GM18526 (cell line): ENCODE measurements around the gene MED10.

Experiments used
- POLR2A ChIP-seq: IDR thresholded peaks from 3 replicates; pipeline ENCODE4 v1.6.1; 2011; ENCODE audit not compliant: insufficient read length; ENCODE audit errors: extremely low read depth

The MED10 gene

DNA sequence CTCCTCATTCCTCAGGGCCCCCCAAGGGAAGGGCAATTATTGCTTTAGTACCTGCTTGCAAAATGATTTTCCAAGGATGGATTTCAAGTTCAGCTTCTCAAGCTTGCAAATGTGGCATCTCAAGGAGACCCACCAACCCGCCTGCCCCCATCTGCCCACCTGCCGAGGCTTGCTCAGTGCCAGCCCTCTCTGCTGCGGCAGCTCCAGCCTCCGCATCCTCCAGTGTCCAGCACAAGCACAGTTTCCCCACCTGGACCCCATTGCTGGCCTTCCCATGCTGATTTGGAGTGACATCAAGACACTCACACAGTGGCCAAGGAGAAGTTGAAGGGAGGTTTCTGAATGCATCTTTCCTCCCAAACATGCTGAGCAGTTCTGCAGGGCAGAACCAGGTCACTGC lies 31.2 kb downstream of the MED10 start:
- no peak for TF ChIP-seq POLR2A

DNA sequence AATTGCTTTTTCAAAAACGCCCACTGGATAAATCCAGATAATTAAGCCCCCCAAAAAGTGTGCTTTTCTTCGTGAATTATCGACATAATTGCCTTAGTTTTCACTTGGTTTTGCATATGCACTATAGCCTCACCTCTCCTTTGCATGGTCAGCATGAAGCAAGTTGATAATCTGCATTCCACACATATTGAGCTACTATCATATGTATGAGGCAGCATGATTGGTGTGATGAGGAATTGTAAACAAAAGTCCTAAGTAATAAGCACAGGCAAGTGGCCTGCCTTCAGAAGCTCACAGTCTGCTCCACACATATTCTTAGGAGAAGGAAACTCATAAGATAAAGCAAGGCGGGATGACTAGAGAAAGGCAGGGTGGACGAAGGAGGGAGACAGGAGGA lies 33.8 kb downstream of the MED10 start:
- no peak for TF ChIP-seq POLR2A

GRCh38 chr5:6343951-6344592 lies 34.3 kb downstream of the MED10 start:
- TF ChIP-seq POLR2A, result no peak

DNA sequence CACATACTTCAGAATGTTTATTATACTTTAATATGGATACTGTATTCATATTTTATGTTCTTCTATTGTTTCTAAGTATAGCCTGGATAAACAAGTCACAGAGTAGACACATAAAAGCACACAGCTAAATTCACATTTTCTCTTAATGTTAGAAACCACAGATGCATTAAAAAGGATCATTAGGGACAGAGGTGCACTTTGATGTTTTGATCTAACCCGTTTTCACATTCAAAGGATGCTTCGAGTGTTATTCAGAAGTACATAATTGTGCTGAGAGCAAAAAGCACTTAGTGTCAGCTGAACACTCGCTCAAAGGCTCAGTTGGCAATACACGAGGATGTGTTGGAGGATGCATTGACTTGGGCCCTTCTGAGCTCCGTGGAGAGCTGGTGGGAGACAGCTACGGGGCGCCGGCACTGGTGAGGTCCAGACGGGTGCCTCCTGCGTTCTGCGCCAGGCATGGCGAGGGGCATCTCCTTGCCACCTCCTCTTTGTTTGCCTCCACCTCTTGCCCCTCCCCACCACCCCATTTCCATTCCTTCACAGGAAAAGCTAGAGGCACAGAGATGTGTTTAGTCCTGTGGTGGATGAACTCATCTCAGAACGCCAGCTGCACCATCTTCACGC lies 35.5 kb downstream of the MED10 start:
- no peak for TF ChIP-seq POLR2A

DNA sequence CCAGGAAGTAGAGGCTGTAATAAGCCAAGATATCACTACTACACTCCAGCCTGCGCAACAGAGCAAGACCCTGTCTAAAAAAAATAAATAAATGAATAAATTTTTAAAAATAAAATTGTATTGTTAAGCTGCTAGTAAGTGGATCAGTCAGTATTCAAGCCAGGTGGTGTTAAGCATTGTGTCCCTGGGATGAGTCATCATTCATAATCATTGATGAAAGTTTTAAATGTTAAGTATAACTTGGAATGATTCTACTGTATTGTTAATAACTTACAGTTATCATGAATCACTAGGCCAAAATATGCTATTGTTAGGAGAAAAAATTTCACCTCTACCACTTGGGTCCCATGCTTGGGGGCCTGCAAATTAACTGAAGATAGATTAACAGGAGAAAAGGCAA lies 38.2 kb downstream of the MED10 start:
- TF ChIP-seq POLR2A, result no peak

GRCh38 chr5:6338871-6339270 lies 39.5 kb downstream of the MED10 start:
- no peak for TF ChIP-seq POLR2A

DNA sequence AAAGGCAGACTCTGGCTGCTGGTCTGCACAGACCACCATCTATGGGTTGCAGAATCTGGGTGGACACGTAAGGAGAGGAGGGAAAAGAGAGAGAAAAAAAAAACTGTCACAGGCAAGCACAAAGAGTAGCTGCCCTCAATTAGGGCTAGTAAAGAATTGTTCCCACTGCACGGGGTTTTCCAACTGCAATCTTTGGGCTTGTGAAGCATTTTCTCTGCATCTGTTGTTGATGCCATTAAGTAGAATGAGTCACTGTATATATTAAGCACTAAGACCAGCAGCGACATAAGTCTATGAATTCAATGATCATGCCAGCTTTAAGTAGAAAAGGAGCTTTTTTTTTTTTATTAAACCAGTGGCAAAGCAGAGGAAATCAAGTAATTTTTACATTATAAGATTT lies 40.2 kb downstream of the MED10 start:
- no peak for TF ChIP-seq POLR2A

DNA sequence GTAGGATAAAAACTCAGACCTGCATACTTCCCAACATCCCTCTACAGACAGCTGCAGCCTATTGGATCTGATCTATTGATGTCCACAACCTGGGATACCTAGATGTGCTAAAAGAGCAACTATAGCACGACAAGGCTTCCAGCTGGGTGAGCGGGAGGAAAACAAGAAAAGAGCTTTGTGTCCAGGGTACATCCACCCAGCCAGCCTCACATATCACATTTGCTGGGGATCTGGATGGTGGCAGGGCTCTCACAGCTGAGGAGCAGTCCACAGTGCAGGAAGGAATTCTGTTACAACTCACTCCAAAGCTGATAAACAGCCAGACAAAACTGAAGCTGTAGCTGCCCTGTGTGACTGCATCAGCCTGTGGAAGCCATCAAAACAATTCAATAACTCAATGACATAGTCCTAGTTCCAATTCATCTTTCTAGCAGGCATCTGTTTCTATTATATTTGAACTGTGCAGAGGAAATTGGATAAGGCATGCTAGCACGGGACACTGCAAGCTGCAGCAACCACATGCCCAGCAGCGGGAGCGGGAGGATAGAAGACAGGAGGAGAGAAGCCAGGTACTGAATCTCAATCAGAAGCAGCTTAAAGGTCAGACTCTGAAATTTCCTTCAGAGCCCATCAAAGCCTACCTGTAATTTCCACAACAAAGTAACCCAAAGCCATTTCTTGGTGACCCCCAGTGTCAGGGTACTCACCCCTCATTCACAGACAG lies 45.0 kb downstream of the MED10 start:
- no peak for TF ChIP-seq POLR2A

GRCh38 chr5:6328173-6328572 lies 50.2 kb downstream of the MED10 start:
- no peak for TF ChIP-seq POLR2A

DNA sequence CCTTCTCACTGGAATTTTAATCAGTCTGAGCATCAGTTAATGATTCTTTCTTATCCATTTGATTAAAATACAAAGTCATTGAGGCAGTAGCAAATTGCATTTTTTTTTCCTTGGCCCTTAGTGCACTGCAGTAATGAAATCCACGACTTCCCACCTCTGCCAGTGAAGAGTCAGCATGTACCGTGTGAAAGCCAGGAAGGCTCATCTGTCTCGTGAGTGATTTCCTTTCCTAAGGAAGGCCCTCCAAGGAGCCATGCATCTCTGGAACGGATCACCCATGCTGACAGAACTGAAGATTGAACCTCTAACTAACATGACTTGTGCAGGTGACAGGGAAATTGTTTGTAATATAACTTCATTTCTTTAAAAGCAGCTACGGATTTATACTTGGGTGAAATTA lies 51.6 kb downstream of the MED10 start:
- TF ChIP-seq POLR2A, result no peak

- no peak for TF ChIP-seq POLR2A
Measured at GRCh38 chr5:6322163-6322713, 56.1 kb downstream of the MED10 start.
